Measurements from ENCODE around the gene ELL.
"Not testable (repeated sequence)": the region's sequence is repeated elsewhere in the genome, so short reads cannot be mapped to it uniquely, and the experiment has no call there.

Gene ELL

GRCh38 chr19:18529782-18530181 lies 7.9 kb upstream of the ELL start:
- DNase-seq = no peak

DNA sequence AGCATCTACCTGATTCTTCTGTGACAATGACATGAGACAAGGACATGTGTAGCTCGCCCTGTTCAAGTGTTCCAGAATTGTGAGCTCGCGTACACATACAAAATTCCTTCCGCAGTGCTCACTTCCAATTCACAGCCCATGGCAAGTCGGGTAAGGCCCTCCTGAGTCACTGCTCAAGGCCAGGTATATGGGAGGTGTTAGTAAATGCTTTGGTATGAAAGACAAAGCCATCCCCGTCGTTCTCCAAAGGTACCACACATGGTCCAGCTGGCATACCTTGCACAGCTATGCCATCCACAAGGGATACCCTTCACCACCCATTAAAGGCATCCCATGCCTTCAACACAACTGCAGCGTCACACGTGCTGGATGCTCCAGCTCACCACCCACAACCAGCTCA lies 4.4 kb upstream of the ELL start:
- DNase-seq = no peak

DNA sequence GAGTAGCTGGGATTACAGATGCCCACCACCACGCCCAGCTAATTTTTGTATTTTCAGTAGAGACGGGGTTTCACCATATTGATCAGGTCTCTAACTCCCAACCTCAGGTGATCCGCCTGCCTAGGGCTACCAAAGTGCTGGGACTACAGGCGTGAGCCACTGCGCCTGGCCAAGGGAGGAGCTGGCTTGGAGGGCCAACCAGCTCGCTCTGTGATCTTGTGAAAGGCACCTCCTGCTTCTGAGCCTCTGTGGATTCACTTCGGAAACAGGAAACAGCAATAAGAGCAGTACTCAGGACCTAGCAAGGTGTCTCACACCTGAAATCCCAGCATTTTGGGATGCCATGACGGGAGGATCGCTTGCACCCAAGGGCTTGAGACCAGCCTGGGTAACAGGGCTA lies 2.0 kb upstream of the ELL start:
- DNase-seq = no peak

DNA sequence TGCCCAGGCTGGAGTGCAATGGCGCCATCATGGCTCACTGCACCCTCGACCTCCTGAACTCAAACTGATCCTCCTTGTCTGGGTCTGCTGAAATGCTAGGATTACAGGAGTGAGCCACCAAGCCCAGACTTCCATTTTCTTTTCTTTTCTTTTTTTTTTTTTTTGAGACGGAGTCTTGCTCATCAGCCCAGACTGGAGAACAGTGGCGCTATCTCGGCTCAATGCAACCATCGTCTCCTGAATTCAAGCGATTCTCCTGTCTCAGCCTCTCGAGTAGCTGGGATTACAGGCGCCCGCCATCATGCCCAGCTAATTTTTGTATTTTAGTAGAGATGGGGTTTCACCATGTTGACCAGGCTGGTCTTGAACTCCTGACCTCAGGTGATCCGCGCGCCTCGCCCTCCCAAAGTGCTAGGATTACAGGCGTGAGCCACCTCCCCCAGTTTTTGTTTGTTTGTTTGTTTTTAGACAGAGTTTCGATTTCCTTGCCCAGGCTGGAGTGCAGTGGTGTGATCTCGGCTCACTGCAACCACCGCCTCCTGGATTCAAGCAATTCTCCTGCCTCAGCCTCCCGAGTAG lies 1.1 kb upstream of the ELL start:
- not testable (repeated sequence) for DNase-seq

DNA sequence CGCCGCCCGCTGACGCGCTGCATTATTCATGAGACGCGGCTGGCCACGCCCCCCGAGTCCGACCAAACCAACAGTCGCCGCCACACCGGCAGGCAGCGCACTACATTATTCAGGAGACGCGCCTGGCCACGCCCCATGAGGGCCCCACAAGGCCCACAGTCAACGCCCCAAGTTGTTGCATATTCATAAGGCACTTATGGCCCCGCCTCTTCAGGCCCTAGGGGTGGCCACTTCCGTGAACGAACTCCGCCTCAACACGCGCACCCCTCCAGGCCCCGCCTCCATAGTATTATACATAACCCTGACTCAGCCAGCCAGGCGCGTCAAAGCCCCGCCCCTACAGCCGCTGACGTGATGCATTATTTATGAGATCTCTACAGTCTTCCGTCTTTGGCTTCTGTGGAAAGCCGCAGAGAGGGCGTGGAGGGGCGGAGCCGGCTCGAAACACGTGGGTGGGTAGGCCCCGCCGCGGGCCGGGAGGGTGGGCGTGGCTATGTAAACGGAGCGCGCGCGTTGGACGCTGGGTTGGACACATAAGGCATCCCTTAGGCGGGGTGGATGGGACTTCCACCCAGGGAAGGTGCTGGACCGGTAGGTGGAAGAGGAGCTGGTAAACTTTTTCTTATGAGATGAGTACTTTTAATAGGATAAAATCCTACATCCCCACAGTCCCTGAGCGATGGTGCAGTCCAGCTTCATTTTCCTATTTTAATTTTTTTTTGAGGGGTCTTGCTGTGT lies 423 bp upstream of the ELL start:
- DNase-seq = peak; percentile 100

- peak; percentile 66 to 71 (median 67) for DNase-seq
These were observed 800 bp downstream of the ELL start for GRCh38 chr19:18520848-18521691.

GRCh38 chr19:18519962-18520847 lies 1.7 kb downstream of the ELL start:
- peak; percentile 56 to 67 (median 66) for DNase-seq

DNA sequence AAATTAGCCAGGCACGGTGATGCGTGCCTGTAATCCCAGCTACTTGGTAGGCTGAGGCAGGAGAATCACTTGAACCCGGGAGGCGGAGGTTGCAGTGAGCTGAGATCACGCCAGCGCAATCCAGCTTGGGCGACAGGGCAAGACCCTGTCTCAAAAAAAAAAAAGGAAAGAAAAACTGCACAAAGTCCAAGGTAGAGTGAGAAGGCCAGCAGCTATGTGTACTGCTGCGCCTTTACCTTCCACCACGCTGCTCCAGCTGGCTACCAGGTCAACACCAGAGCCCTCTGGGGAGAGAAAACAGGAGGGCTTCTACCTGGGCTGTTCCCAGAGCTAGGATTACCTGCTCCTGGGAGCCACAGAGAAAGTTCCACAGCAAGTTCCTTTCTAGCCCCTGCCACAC lies 3.2 kb downstream of the ELL start:
- DNase-seq = no peak

DNA sequence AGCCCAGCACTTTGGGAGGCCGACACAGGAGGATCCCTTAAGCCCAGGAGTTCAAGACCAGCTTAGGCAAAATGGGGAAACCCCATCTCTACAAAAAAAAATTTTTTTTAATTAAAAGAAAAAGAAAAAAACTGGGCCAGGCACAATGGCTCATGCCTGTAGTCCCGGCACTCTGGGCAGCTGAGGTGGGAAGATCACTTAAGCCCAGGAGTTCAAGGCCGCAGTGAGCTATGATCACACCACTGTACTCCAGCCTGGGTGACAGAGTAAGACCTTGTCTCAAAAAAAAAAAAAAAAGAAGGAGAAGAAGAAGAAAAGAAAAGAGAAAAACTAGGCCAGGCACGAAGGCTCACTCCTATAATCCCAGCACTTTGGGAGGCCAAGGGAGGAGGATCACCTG lies 4.3 kb downstream of the ELL start:
- DNase-seq = peak in 2 of 3 donors; percentile 30 to 48

- DNase-seq = no peak
These were observed 5.9 kb downstream of the ELL start for GRCh38 chr19:18515959-18516358.

DNA sequence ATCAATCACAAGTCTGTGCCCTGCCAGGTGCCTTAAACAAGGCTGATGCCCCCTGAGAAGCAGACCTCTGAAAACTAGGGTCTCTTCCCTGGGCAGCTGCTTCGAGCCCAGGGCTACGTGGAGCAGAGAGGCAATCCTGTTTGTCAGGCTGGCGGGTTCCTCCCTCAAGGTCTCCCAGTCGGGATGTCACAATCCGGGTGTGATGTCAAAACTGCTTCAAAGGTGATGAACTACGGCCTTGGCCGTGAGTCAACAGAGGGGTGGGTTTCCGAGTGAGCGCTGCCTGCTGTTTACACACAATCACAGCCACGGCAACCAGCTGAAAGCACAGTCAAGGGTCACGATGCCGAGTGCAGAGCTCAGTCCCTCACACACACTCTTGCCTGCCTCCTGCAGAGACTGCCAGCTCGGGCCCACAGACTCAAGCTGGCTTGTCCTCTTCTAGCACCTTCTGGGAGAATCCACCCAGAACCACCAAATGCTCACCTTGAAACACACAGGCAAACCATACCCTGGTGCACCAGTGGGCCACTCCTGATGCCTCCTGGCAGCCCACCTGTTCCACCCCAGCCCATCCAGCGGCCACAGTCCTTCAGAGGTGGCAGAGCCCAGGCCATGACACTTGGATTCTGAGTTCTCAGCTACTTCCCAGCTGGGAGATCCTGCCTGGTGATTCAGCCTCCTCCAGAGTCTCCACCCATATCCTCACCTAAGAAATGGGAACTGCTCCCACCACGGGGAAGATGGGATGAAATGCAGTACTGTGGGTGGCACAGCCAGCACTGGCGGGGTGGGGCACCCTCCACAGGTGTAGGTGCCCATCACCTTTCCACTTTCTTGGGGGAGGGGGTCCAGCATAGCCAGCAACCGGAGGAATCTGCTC lies 6.8 kb downstream of the ELL start:
- peak; percentile 78 to 85 (median 79) for DNase-seq

DNA sequence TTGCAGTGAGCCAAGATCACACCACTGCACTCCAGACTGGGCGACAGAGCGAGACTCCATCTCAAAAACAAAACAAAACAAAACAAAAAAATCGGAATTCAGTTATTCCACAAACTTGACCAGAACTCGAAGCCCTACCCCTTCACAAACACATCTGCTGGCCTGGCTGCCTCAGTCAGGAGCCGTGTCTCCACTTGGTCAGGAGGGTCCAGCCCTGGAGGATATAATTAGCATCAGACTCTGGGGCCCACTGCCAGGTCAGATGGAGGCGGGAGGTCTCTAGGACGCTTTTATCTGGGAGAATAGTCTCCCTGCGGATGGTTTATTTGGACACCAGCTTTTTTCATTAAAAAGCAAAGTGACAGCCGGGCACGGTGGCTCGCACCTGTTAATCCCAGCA lies 8.0 kb downstream of the ELL start:
- no peak for DNase-seq

DNA sequence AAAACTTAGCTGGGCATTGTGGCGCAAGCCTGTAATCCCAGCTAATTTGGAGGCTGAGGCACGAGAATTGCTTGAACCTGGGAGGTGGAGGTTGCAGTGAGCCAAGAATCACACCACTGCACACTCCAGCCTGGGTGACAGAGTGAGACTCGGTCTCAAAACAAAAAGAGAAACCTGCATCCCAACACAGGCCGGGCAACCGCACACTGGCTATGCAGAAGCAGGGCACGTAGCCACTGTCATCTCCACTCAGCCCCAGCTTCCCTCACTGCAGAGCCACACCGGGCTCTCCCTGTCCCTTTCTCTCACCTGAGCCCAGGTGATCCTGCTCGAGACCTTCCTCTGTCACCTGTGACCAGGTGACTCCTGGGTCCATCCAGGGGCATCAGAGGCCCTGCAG lies 11.7 kb downstream of the ELL start:
- DNase-seq = no peak

- DNase-seq = no peak
These were observed 13.3 kb downstream of the ELL start for GRCh38 chr19:18508585-18508984.

DNA sequence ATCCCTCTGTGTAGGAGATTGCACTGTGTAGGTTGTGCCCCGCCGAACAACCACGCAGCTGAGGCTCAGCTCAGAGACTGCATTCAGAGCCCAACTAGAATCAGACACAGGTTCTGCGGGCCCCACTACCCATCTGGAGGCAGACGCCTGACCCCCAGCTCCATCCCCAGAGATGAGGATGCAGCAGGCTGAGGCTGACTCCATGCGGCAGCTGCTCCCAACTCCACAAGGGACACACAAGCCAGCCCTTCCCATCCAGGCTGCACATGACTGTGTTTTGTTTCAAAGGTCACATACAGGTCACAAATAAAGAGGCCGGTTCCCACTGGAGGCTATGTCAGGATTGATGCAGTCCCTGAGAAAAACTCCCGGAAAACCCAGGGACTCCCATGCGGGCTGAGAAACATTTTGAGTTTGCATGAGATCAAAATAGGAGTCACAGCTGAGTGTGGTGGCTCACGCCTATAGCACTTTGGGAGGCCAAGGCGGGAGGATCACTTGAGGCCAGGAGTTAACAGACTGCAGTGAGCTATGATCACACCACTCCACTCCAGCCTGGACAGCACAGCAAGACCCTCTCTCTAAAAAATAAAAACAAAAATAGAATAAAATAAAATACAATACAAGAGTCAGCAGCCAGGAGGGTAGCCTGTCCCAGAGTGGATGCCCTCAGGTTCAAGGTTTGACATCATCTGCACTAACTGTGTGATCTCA lies 14.0 kb downstream of the ELL start:
- DNase-seq = no peak

- no peak for DNase-seq
These were observed 14.7 kb downstream of the ELL start for GRCh38 chr19:18507021-18507726.

GRCh38 chr19:18506101-18506930 lies 15.6 kb downstream of the ELL start:
- no peak for DNase-seq

DNA sequence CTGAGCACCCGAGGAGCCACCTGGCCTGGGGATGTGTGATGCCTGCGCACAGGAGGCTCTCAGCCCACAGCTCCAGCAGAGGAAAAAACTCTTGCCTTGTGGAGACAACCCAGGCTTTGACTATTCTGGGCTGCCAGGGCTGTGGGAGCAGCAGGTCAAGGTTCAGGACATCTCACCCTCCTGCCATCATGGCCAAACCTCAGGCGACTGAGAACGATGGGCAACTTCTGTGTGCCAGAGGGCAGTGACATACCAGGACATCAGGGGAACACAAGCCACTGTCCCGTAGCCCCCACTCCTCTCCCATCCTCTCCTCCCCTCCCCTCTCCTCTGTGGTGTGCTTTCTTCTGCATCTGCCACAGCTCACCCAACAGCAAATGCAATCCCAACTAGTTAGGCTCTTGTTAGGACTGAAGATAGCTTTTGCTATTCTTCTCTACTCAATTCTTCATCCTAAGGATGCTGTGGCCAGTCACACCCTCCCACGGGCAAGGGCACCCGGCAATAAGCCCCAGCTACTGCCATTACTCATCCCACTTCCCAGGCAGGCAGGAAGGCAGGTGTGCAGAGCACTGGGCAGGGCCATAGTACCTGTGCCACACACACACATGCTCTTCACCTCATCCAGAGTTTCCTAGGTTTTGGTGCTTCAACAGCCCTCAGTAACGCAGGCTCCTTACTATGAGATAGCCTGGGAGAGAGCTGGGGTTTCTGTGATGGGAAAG lies 16.8 kb downstream of the ELL start:
- DNase-seq = no peak
